Activated CD4-positive, alpha-beta T cell treated with anti-CD3 and anti-CD28 coated beads, Interleukin-2, amount 50 U/mL, for 4 hours (primary cell): ENCODE data around the gene FLOT2.
"Not testable (repeated sequence)": the region's sequence is repeated elsewhere in the genome, so short reads cannot be mapped to it uniquely, and the experiment has no call there.

Source experiments
- DNase-seq, 2 experiments: peaks; one replicate each; pipeline ENCODE4 v3.0.0-alpha.2; 2020

FLOT2 gene

GRCh38 chr17:28916302-28916934, 18.9 kb upstream of the FLOT2 start:
- DNase-seq, result peak; percentile 37 to 40

- no peak for DNase-seq
Measured at GRCh38 chr17:28912938-28913333, 15.4 kb upstream of the FLOT2 start.

- DNase-seq, result no peak
Measured at GRCh38 chr17:28912281-28912937, 14.9 kb upstream of the FLOT2 start.

- no peak for DNase-seq
Measured at GRCh38 chr17:28911411-28912045, 14.0 kb upstream of the FLOT2 start.

- DNase-seq, result no peak
Measured at GRCh38 chr17:28910534-28910933, 13.0 kb upstream of the FLOT2 start.

GRCh38 chr17:28908640-28909167, 11.2 kb upstream of the FLOT2 start:
- DNase-seq, result no peak

- DNase-seq, result no peak
Measured at GRCh38 chr17:28907709-28908475, 10.4 kb upstream of the FLOT2 start.

GRCh38 chr17:28906706-28907438, 9.3 kb upstream of the FLOT2 start:
- no peak for DNase-seq

GRCh38 chr17:28906276-28906675, 8.7 kb upstream of the FLOT2 start:
- no peak for DNase-seq

- DNase-seq, result no peak
Measured at GRCh38 chr17:28904800-28905199, 7.3 kb upstream of the FLOT2 start.

- not testable (repeated sequence) for DNase-seq
Measured at GRCh38 chr17:28903546-28903841, 6.0 kb upstream of the FLOT2 start.

- DNase-seq, result peak; percentile 89 to 92
Measured at GRCh38 chr17:28902819-28903545, 5.4 kb upstream of the FLOT2 start, which contains the start of gene DHRS13. Gene DHRS13 (minus strand): TSS chr17:28903079. CDS start chr17:28902944, 135 bp downstream.

GRCh38 chr17:28901866-28902818, 4.6 kb upstream of the FLOT2 start:
- peak; percentile 37 to 48 for DNase-seq

- no peak for DNase-seq
Measured at GRCh38 chr17:28900986-28901726, 3.6 kb upstream of the FLOT2 start.

- DNase-seq, result no peak
Measured at GRCh38 chr17:28899212-28899815, 1.8 kb upstream of the FLOT2 start.

- DNase-seq, result no peak
Measured at GRCh38 chr17:28898527-28898955, 1.0 kb upstream of the FLOT2 start.

- no peak for DNase-seq
Measured at GRCh38 chr17:28897769-28898526, 415 bp upstream of the FLOT2 start.

- no peak for DNase-seq
Measured at GRCh38 chr17:28896491-28896883, 1.0 kb downstream of the FLOT2 start.
